HCT116 (cell line): Measurements from ENCODE around the gene KSR1. TPM values are rescaled to one million over a fixed set of nuclear protein-coding genes. Genes with fewer than 3 reads are reported as not detected.

Source experiments
- ATAC-seq: fragments of 200-7000 bp; cut with Tn5 transposase; 2 replicates; pipeline ENCODE4 v1.9.1; 2020; ENCODE audit warnings: mild to moderate bottlenecking, moderate library complexity
- BruUV-seq: library from RNA; stranded (reverse); fragments of 400-500 nt; replicated peaks from 2 replicates; lab custom pipeline; 2021; lab: Mats Ljungman, UMichigan
- CTCF ChIA-PET: fragments of 300-600 bp; sonication (Branson Sonifier 250); formaldehyde crosslinking; loops from one replicate; lab custom pipeline; 2021; ENCODE audit warnings: antibody characterized with exemption; lab: Charles Lee
- POLR2A ChIA-PET: fragments of 300-600, 350-600 bp; sonication (Branson Sonifier 250); formaldehyde crosslinking; loops from one replicate; lab custom pipeline; 2021; ENCODE audit warnings: antibody characterized with exemption; lab: Charles Lee
- RAD21 ChIA-PET, 2 experiments: fragments of 300-600 bp; sonication (Branson Sonifier 250); formaldehyde crosslinking; loops; one replicate each; lab custom pipeline; 2023; ENCODE audit warnings: low total read pairs in 2 of 2; ENCODE audit not compliant: uncharacterized antibody in 2 of 2, unreplicated experiment in 2 of 2, low non-redundant PET in 1 of 2; lab: Charles Lee
- DNase-seq: peaks from one replicate; pipeline ENCODE4 v3.0.0-alpha.2; 2010; ENCODE audit warnings: low read depth, low spot score
- H2AFZ ChIP-seq: fragments of 200-600 bp; shearing (Covaris generic), sonication (generic); 2 replicates; pipeline ENCODE4 v1.6.1; 2017; ENCODE audit warnings: low read depth, mixed run types, mixed read lengths, antibody characterized with exemption, low read length; ENCODE audit not compliant: poor library complexity, severe bottlenecking
- H3K27ac ChIP-seq: 2 replicates; pipeline ENCODE4 v1.5.1; 2012; ENCODE audit warnings: low read depth, low read length
- H3K27me3 ChIP-seq: fragments of 200-600 bp; sonication (generic); 2 replicates; pipeline ENCODE4 v1.6.1; 2016; ENCODE audit warnings: mixed run types, low read length, mixed read lengths; ENCODE audit not compliant: insufficient read depth
- H3K36me3 ChIP-seq, 2 experiments: fragments of 200-500 bp in 1 of 2; fragments of 200-600 bp in 1 of 2; sonication (Bioruptor generic) in 1 of 2; sonication (generic) in 1 of 2; 2 replicates each; pipeline versions ENCODE4 v1.5.1 to v1.6.1; 2014 to 2016; ENCODE audit warnings: low read length in 2 of 2, inconsistent platforms in 1 of 2, mixed read lengths in 1 of 2, mixed run types in 1 of 2; ENCODE audit not compliant: insufficient read depth in 2 of 2, control insufficient read depth in 1 of 2
- H3K4me1 ChIP-seq, 2 experiments: fragments of 200-600 bp in 1 of 2; sonication (generic) in 1 of 2; 2 replicates each; pipeline versions ENCODE4 v1.5.1 to v1.6.1; 2012 to 2017; ENCODE audit warnings: low read length in 2 of 2, inconsistent platforms in 1 of 2, mild to moderate bottlenecking in 1 of 2, mixed read lengths in 1 of 2, mixed run types in 1 of 2, moderate library complexity in 1 of 2; ENCODE audit not compliant: insufficient read depth in 2 of 2, control insufficient read depth in 1 of 2
- H3K4me2 ChIP-seq: fragments of 200-600 bp; sonication (generic); 2 replicates; pipeline ENCODE4 v1.6.1; 2017; ENCODE audit warnings: mixed run types, low read length, mixed read lengths
- H3K4me3 ChIP-seq, 2 experiments: fragments of 200-600 bp in 1 of 2; sonication (generic) in 1 of 2; replicated peaks in 1 of 2; 2 replicates each; pipeline ENCODE4 v1.5.1; 2011 to 2016; ENCODE audit warnings: low read length in 2 of 2, control low read depth in 1 of 2, low read depth in 1 of 2, mild to moderate bottlenecking in 1 of 2, mixed read lengths in 1 of 2, mixed run types in 1 of 2
- H3K79me2 ChIP-seq: fragments of 200-600 bp; sonication (generic); 2 replicates; pipeline ENCODE4 v1.6.1; 2017; ENCODE audit warnings: mild to moderate bottlenecking, mixed run types, low read length, moderate library complexity, mixed read lengths; ENCODE audit not compliant: insufficient read depth
- H3K9ac ChIP-seq: fragments of 200-600 bp; sonication (generic); 2 replicates; pipeline ENCODE4 v1.6.1; 2016; ENCODE audit warnings: low read length, mixed read lengths
- H3K9me2 ChIP-seq: fragments of 200-600 bp; sonication (generic), shearing (Covaris generic); 2 replicates; pipeline ENCODE4 v1.6.1; 2017; ENCODE audit warnings: mixed run types, mild to moderate bottlenecking, moderate library complexity; ENCODE audit not compliant: insufficient read depth
- H3K9me3 ChIP-seq, 2 experiments: fragments of 200-500 bp in 1 of 2; fragments of 200-600 bp in 1 of 2; sonication (Bioruptor generic) in 1 of 2; sonication (generic) in 1 of 2; 2 replicates each; pipeline ENCODE4 v1.6.1; 2014 to 2017; ENCODE audit warnings: low read length in 2 of 2, mixed read lengths in 2 of 2, inconsistent platforms in 1 of 2, low read depth in 1 of 2, mild to moderate bottlenecking in 1 of 2, mixed run types in 1 of 2, moderate library complexity in 1 of 2; ENCODE audit not compliant: control insufficient read depth in 1 of 2, insufficient read depth in 1 of 2
- H4K20me1 ChIP-seq: fragments of 200-600 bp; sonication (generic), shearing (Covaris generic); 2 replicates; pipeline ENCODE4 v1.6.1; 2017; ENCODE audit warnings: mixed run types, mild to moderate bottlenecking, moderate library complexity; ENCODE audit not compliant: insufficient read depth
- ATF3 ChIP-seq: IDR thresholded peaks from 2 replicates; pipeline ENCODE4 v1.6.1; 2012
- EGR1 ChIP-seq: IDR thresholded peaks from 2 replicates; pipeline ENCODE4 v1.6.1; 2012; ENCODE audit warnings: low read depth
- ELF1 ChIP-seq: IDR thresholded peaks from 2 replicates; pipeline ENCODE4 v1.6.1; 2012; ENCODE audit warnings: low read depth, borderline replicate concordance
- EZH2 ChIP-seq: fragments of 200-600 bp; sonication (generic); IDR thresholded peaks from 2 replicates; pipeline ENCODE4 v1.6.1; 2017; ENCODE audit warnings: antibody characterized with exemption, mixed run types
- EZH2phosphoT487 ChIP-seq: fragments of 200-600 bp; IDR thresholded peaks from 2 replicates; pipeline ENCODE4 v1.6.1; 2018; ENCODE audit warnings: antibody characterized with exemption, borderline replicate concordance
- FOSL1 ChIP-seq: IDR thresholded peaks from 2 replicates; pipeline ENCODE4 v1.6.1; 2012; ENCODE audit warnings: low read depth
- JUND ChIP-seq: IDR thresholded peaks from 2 replicates; pipeline ENCODE4 v1.6.1; 2012
- MAX ChIP-seq: IDR thresholded peaks from 2 replicates; pipeline ENCODE4 v1.6.1; 2012
- POLR2A ChIP-seq: IDR thresholded peaks from 2 replicates; pipeline ENCODE4 v1.7.0; 2011; ENCODE audit warnings: borderline replicate concordance; ENCODE audit not compliant: insufficient read depth, insufficient read length; ENCODE audit errors: extremely low read depth
- POLR2AphosphoS5 ChIP-seq: IDR thresholded peaks from 2 replicates; pipeline ENCODE4 v1.6.1; 2011; ENCODE audit warnings: mild to moderate bottlenecking, low read depth, low read length, moderate library complexity
- REST ChIP-seq: IDR thresholded peaks from 2 replicates; pipeline ENCODE4 v1.6.1; 2012; ENCODE audit warnings: low read depth
- SRF ChIP-seq: IDR thresholded peaks from 2 replicates; pipeline ENCODE4 v1.6.1; 2012; ENCODE audit warnings: low read depth
- TCF7L2 ChIP-seq: IDR thresholded peaks from 2 replicates; pipeline ENCODE4 v1.7.0; 2011; ENCODE audit warnings: borderline replicate concordance, inconsistent platforms; ENCODE audit not compliant: insufficient read depth, insufficient read length; ENCODE audit errors: extremely low read depth
- YY1 ChIP-seq: IDR thresholded peaks from 2 replicates; pipeline ENCODE4 v1.6.1; 2011; ENCODE audit warnings: low read length, low read depth, moderate library complexity, mild to moderate bottlenecking; ENCODE audit not compliant: insufficient replicate concordance; ENCODE audit errors: extremely low read depth
- ZBTB33 ChIP-seq: IDR thresholded peaks from 2 replicates; pipeline ENCODE4 v1.6.1; 2011; ENCODE audit warnings: mild to moderate bottlenecking, low read length, moderate library complexity; ENCODE audit not compliant: insufficient replicate concordance; ENCODE audit errors: extremely low read depth
- ZFX ChIP-seq: fragments of 450-650 bp; IDR thresholded peaks from 2 replicates; pipeline ENCODE4 v1.6.1; 2017
- ZNF274 ChIP-seq: fragments of 200-500 bp; sonication (Bioruptor generic); IDR thresholded peaks from 2 replicates; pipeline ENCODE4 v1.6.1; 2014; ENCODE audit warnings: mild to moderate bottlenecking, low read depth, low read length, inconsistent platforms
- intact Hi-C: fragments of 100-400 bp; cut with micrococcal nuclease; formaldehyde crosslinking; loops from 2 replicates; pipeline ENCODE4 v1.10.0; 2022
- total RNA-seq: library from RNA; stranded (reverse); gene quantifications from one replicate; pipeline ENCODE4 v1.2.1, GENCODE V29; 2021; ENCODE audit not compliant: unreplicated experiment

KSR1 gene
- total RNA-seq, 1 experiment from 2014 or later: 16.5 TPM

- POLR2A ChIA-PET: no interaction called here
- ATAC-seq: no peak
- BruUV-seq: no TSS peak
- Histone ChIP-seq H3K4me3 (no peak overlapping the region), H3K27ac (no peak overlapping the region), H3K36me3 (no peaks in the 10 kb centered on the region), H3K9me2 (no peaks in the 10 kb centered on the region), H4K20me1 (no peaks in the 10 kb centered on the region), H3K4me1 (peaks cover 4 to 5% of the 10 kb centered on the region in 2 experiments; a peak in 3 of 4 replicates), H3K27me3 (no peaks in the 10 kb centered on the region), H3K9me3 (peaks cover 3 to 5% of the 10 kb centered on the region in 2 experiments; a peak in 1 of 4 replicates), H3K79me2 (no peaks in the 10 kb centered on the region), H2AFZ (no peak overlapping the region), H3K9ac (no peak overlapping the region), H3K4me2 (no peak overlapping the region)
- intact Hi-C loops: no loop called here
- TF ChIP-seq ZFX: no peak
- no peak for TF ChIP-seq SRF
- no peak for TF ChIP-seq ATF3
- no peak for TF ChIP-seq JUND
- no peak for TF ChIP-seq REST
- TF ChIP-seq FOSL1: no peak
- TF ChIP-seq EGR1: no peak
- TF ChIP-seq ELF1: no peak
- TF ChIP-seq POLR2AphosphoS5: no peak
- no peak for TF ChIP-seq ZBTB33
- TF ChIP-seq YY1: no peak
- no peak for TF ChIP-seq POLR2A
- TF ChIP-seq ZNF274: no peak
- TF ChIP-seq EZH2: no peak
- TF ChIP-seq MAX: no peak
- no peak for TF ChIP-seq TCF7L2
- no peak for TF ChIP-seq EZH2phosphoT487
- no peak for DNase-seq
- RAD21 ChIA-PET: no interaction called here
- CTCF ChIA-PET: no interaction called here
Measured at GRCh38 chr17:27503611-27504010, 47.4 kb downstream of the KSR1 start.
